Astrocyte (in vitro differentiated cells and primary cell): ENCODE data around the gene KCNQ5.

Experiments
- CTCF ChIP-seq: IDR thresholded peaks from 2 replicates; pipeline ENCODE4 v1.5.1; 2011; ENCODE audit warnings: low read depth, mild to moderate bottlenecking, inconsistent platforms, low read length, moderate library complexity; ENCODE audit not compliant: insufficient read depth
- EZH2 ChIP-seq: IDR thresholded peaks from 2 replicates; pipeline ENCODE4 v1.6.1; 2012; ENCODE audit warnings: mild to moderate bottlenecking, low read length, inconsistent platforms; ENCODE audit not compliant: insufficient read depth

GRCh38 chr6:73076211-73076954 is 454.5 kb downstream of the KCNQ5 start:
- TF ChIP-seq CTCF: no peak
- TF ChIP-seq EZH2: no peak
